HG02588 (cell line): ENCODE results near the gene KRT9.
"Not testable (repeated sequence)": the region's sequence is repeated elsewhere in the genome, so short reads cannot be mapped to it uniquely, and the experiment has no call there.

Experiments
- ATAC-seq: cut with Tn5 transposase; IDR thresholded peaks from one replicate; pipeline ENCODE4 v1.9.1; 2021; ENCODE audit warnings: mild to moderate bottlenecking, moderate library complexity; ENCODE audit not compliant: unreplicated experiment

The KRT9 gene

GRCh38 chr17:41571561-41572434, at the start of gene KRT9:
TSS of gene KRT9 (minus strand) at chr17:41572059. CDS start at chr17:41571992, 67 bp downstream.
- ATAC-seq: no peak

- ATAC-seq: not testable (repeated sequence)
Measured at GRCh38 chr17:41621435-41621817, 49.6 kb upstream of the KRT9 start.

GRCh38 chr17:41620583-41621434, 49.0 kb upstream of the KRT9 start:
- ATAC-seq: no peak

- ATAC-seq: not testable (repeated sequence)
Measured at GRCh38 chr17:41619927-41620582, 48.2 kb upstream of the KRT9 start.

- ATAC-seq: no peak
Measured at GRCh38 chr17:41619036-41619926, 47.4 kb upstream of the KRT9 start.

GRCh38 chr17:41618341-41619035, 46.6 kb upstream of the KRT9 start:
- no peak for ATAC-seq

- no peak for ATAC-seq
Measured at GRCh38 chr17:41617698-41618097, 45.8 kb upstream of the KRT9 start.

- ATAC-seq: no peak
Measured at GRCh38 chr17:41617136-41617535, 45.3 kb upstream of the KRT9 start.

GRCh38 chr17:41616486-41616885, 44.6 kb upstream of the KRT9 start:
- ATAC-seq: not testable (repeated sequence)

- no peak for ATAC-seq
Measured at GRCh38 chr17:41615454-41615853, 43.6 kb upstream of the KRT9 start.

GRCh38 chr17:41614767-41615166, 42.9 kb upstream of the KRT9 start:
- not testable (repeated sequence) for ATAC-seq

GRCh38 chr17:41614098-41614497, 42.2 kb upstream of the KRT9 start:
- no peak for ATAC-seq

- ATAC-seq: no peak
Measured at GRCh38 chr17:41613277-41614082, 41.6 kb upstream of the KRT9 start.

- not testable (repeated sequence) for ATAC-seq
Measured at GRCh38 chr17:41612376-41613160, 40.7 kb upstream of the KRT9 start, which contains the start of gene KRT16. TSS of gene KRT16 (minus strand) at chr17:41612767. CDS start at chr17:41612688, 79 bp downstream.

- ATAC-seq: no peak
Measured at GRCh38 chr17:41610965-41611640, 39.2 kb upstream of the KRT9 start.

GRCh38 chr17:41610061-41610517, 38.2 kb upstream of the KRT9 start:
- ATAC-seq: not testable (repeated sequence)

GRCh38 chr17:41606930-41607329, 35.1 kb upstream of the KRT9 start:
- ATAC-seq: not testable (repeated sequence)
